ENCODE data around the gene ATP5MC3. TPM values are rescaled to one million over a fixed set of nuclear protein-coding genes. Genes with fewer than 3 reads are reported as not detected.

Gene ATP5MC3
- total and polyA plus RNA-seq, 10 of the 15 experiments (the other 5 are each of a cell fraction or from before 2014, with no cell fraction given) = 308 to 1,196 (median 550) TPM

- TF ChIP-seq IKZF2 (IDR thresholded peaks at IDR 0.05) = peak; percentile 31 to 60; a peak in 2 of 4 replicates
- TF ChIP-seq HDAC2 (IDR thresholded peaks at IDR 0.05) = no peak
- TF ChIP-seq CBX5 (IDR thresholded peaks at IDR 0.05; ENCODE audit: low read depth) = 0 out of 2 replicates have a peak, but pooled peaks have one; percentile 77
- peak; percentile 35 for TF ChIP-seq E4F1 (IDR thresholded peaks at IDR 0.05; ENCODE audit: borderline replicate concordance, partially characterized antibody)
- no peak for TF ChIP-seq ZNF24 (IDR thresholded peaks at IDR 0.05)
- TF ChIP-seq RCOR1 (conservative IDR thresholded peaks at IDR 0.05; ENCODE audit: low read depth, low read length) = no peak
- no peak for TF ChIP-seq SUZ12 (IDR thresholded peaks at IDR 0.05; ENCODE audit: unreplicated experiment)
- TF ChIP-seq USF1 (IDR thresholded peaks at IDR 0.05; ENCODE audit: borderline replicate concordance, extremely low read length, insufficient read depth, low read depth, low read length) = no peak
- no peak for TF ChIP-seq USF2 (IDR thresholded peaks at IDR 0.05; ENCODE audit: borderline replicate concordance, low read depth, low read length)
- TF ChIP-seq GATAD2B (conservative IDR thresholded peaks at IDR 0.05; ENCODE audit: low read depth) = peak; percentile 57
- TF ChIP-seq PAX5 (IDR thresholded peaks at IDR 0.05; ENCODE audit: borderline replicate concordance, low read depth, low read length) = peak; percentile 20; the same call in 1 of the 2 replicates
- TF ChIP-seq NR2C1 (IDR thresholded peaks at IDR 0.05) = peak; percentile 93
- TF ChIP-seq POU2F2 (IDR thresholded peaks at IDR 0.05; ENCODE audit: borderline replicate concordance, low read depth, low read length) = peak; percentile 80; the same call in 1 of the 3 replicates
- no peak for TF ChIP-seq SREBF2 (IDR thresholded peaks at IDR 0.05; ENCODE audit: low read length)
- no peak for TF ChIP-seq ZBTB11 (CRISPR knock-in tag; IDR thresholded peaks at IDR 0.05)
- TF ChIP-seq EZH2 (IDR thresholded peaks at IDR 0.05; ENCODE audit: borderline replicate concordance, control insufficient read depth, low read depth, low read length) = no peak
- no peak for TF ChIP-seq CHD2 (IDR thresholded peaks at IDR 0.05; ENCODE audit: borderline replicate concordance, low read depth, low read length)
- 0 out of 2 replicates have a peak, but pooled peaks have one; percentile 70 for TF ChIP-seq NKRF (conservative IDR thresholded peaks at IDR 0.05)
- TF ChIP-seq HCFC1 (IDR thresholded peaks at IDR 0.05; ENCODE audit: low read length) = peak; percentile 65
- TF ChIP-seq CREB1 (IDR thresholded peaks at IDR 0.05; ENCODE audit: low read depth) = peak; percentile 68; the same call in 1 of the 2 replicates
Observed at GRCh38 chr2:175181104-175181876, at the start of gene ATP5MC3 (continued).
